Embryonic facial prominence (tissue), 1 donor: Measurements from ENCODE around the gene DPP6.
A peak's percentile ranks its signal among the peaks of the same experiment; 100 is the strongest.
"Not testable (repeated sequence)": the region's sequence is repeated elsewhere in the genome, so short reads cannot be mapped to it uniquely, and the experiment has no call there.

Experiments used
- DNase-seq: peaks from one replicate; pipeline ENCODE4 v3.0.0-alpha.2; 2016; ENCODE audit errors: extremely low spot score

DPP6 gene

GRCh38 chr7:154909241-154910105 is 857.3 kb downstream of the DPP6 start:
- no peak for DNase-seq

GRCh38 chr7:154910125-154910524 is 857.9 kb downstream of the DPP6 start:
- DNase-seq: no peak

- DNase-seq: no peak
These were observed 858.8 kb downstream of the DPP6 start for GRCh38 chr7:154910977-154911376.

GRCh38 chr7:154911411-154911810 is 859.2 kb downstream of the DPP6 start:
- DNase-seq: no peak

- no peak for DNase-seq
These were observed 859.8 kb downstream of the DPP6 start for GRCh38 chr7:154911862-154912455.

- no peak for DNase-seq
These were observed 860.9 kb downstream of the DPP6 start for GRCh38 chr7:154912871-154913637.

- DNase-seq: peak; percentile 7
These were observed 861.6 kb downstream of the DPP6 start for GRCh38 chr7:154913638-154914307.

GRCh38 chr7:154914308-154914995 is 862.3 kb downstream of the DPP6 start:
- no peak for DNase-seq

GRCh38 chr7:154914996-154915380 is 862.8 kb downstream of the DPP6 start:
- DNase-seq: no peak

- DNase-seq: no peak
These were observed 863.4 kb downstream of the DPP6 start for GRCh38 chr7:154915600-154915999.

- DNase-seq: no peak
These were observed 864.2 kb downstream of the DPP6 start for GRCh38 chr7:154916381-154916780.

GRCh38 chr7:154916856-154917807 is 864.9 kb downstream of the DPP6 start:
- DNase-seq: no peak

GRCh38 chr7:154917808-154918160 is 865.6 kb downstream of the DPP6 start:
- no peak for DNase-seq

- no peak for DNase-seq
These were observed 866.1 kb downstream of the DPP6 start for GRCh38 chr7:154918266-154918665.

GRCh38 chr7:154918741-154919140 is 866.5 kb downstream of the DPP6 start:
- no peak for DNase-seq

GRCh38 chr7:154919344-154920225 is 867.4 kb downstream of the DPP6 start:
- no peak for DNase-seq

GRCh38 chr7:154922472-154922871 is 870.3 kb downstream of the DPP6 start:
- DNase-seq: not testable (repeated sequence)

GRCh38 chr7:154927624-154928125 is 875.5 kb downstream of the DPP6 start:
- DNase-seq: peak; percentile 43
